ENCODE measurements around the gene KIF6. TPM values are rescaled to one million over a fixed set of nuclear protein-coding genes. Genes with fewer than 3 reads are reported as not detected.

The KIF6 gene
- total RNA-seq, 1 experiment from 2014 or later: not detected

- Histone ChIP-seq H3K36me3 (ENCODE audit: control insufficient read depth, insufficient read depth, low read length) (no peaks in the 10 kb centered on the region), H3K27ac (ENCODE audit: low read length) (no peak overlapping the region), H3K4me1 (ENCODE audit: control insufficient read depth, insufficient read depth, low read length) (no peaks in the 10 kb centered on the region), H3K9me3 (ENCODE audit: control insufficient read depth, insufficient read depth, low read depth, low read length) (no peaks in the 10 kb centered on the region), H3K4me3 (ENCODE audit: low read depth in 2 of 2, low read length in 2 of 2) (no peak overlapping the region), H3K27me3 (ENCODE audit: control insufficient read depth, insufficient read depth, low read length) (no peaks in the 10 kb centered on the region)
- DNase-seq (ENCODE audit: low read depth, low spot score): no peak
- in situ Hi-C loops (cut with HindIII; ENCODE audit: low pct_unique_long_range_greater_than_20kb, low sequenced_read_pairs) (no loop called here), intact Hi-C loops (cut with micrococcal nuclease; ENCODE audit: unreplicated experiment) (no loop called here)
- TF ChIP-seq TCF7L2 (IDR thresholded peaks at IDR 0.05; ENCODE audit: low read depth, low read length): no peak
- TF ChIP-seq POLR2AphosphoS5 (IDR thresholded peaks at IDR 0.05; ENCODE audit: low read depth, low read length): no peak
- no peak for TF ChIP-seq SIN3A (IDR thresholded peaks at IDR 0.05; ENCODE audit: borderline replicate concordance, insufficient read depth, low read depth, low read length)
- TF ChIP-seq REST (IDR thresholded peaks at IDR 0.05; ENCODE audit: insufficient read depth in 1 of 2, low read depth in 2 of 2, low read length in 1 of 2): no peak
- no peak for TF ChIP-seq CTCF (IDR thresholded peaks at IDR 0.05)
- no TSS peak for BruUV-seq (replicated peaks)
- POLR2A ChIA-PET: no interaction called here
- CTCF ChIA-PET: no interaction called here
- no peak for ATAC-seq
Observed at GRCh38 chr6:39422238-39422637, 303.0 kb downstream of the KIF6 start.

- Histone ChIP-seq H3K36me3 (ENCODE audit: control insufficient read depth, insufficient read depth, low read length) (no peaks in the 10 kb centered on the region), H3K27ac (ENCODE audit: low read length) (no peak overlapping the region), H3K4me3 (ENCODE audit: low read depth in 2 of 2, low read length in 2 of 2) (no peak overlapping the region), H3K27me3 (ENCODE audit: control insufficient read depth, insufficient read depth, low read length) (no peaks in the 10 kb centered on the region), H3K9me3 (ENCODE audit: control insufficient read depth, insufficient read depth, low read depth, low read length) (no peaks in the 10 kb centered on the region), H3K4me1 (ENCODE audit: control insufficient read depth, insufficient read depth, low read length) (no peaks in the 10 kb centered on the region)
- in situ Hi-C loops (cut with HindIII; ENCODE audit: low pct_unique_long_range_greater_than_20kb, low sequenced_read_pairs): no loop called here
- BruUV-seq (replicated peaks): no TSS peak
- ChIA-PET CTCF (no interaction called here), POLR2A (no interaction called here)
- ATAC-seq (no peak), DNase-seq (ENCODE audit: low read depth, low spot score) (no peak)
- TF ChIP-seq SIN3A (IDR thresholded peaks at IDR 0.05; ENCODE audit: borderline replicate concordance, insufficient read depth, low read depth, low read length): no peak
- TF ChIP-seq REST (IDR thresholded peaks at IDR 0.05; ENCODE audit: insufficient read depth in 1 of 2, low read depth in 2 of 2, low read length in 1 of 2): no peak
- TF ChIP-seq CTCF (IDR thresholded peaks at IDR 0.05): no peak
- TF ChIP-seq POLR2AphosphoS5 (IDR thresholded peaks at IDR 0.05; ENCODE audit: low read depth, low read length): no peak
- no peak for TF ChIP-seq TCF7L2 (IDR thresholded peaks at IDR 0.05; ENCODE audit: low read depth, low read length)
- intact Hi-C loops (cut with micrococcal nuclease; ENCODE audit: unreplicated experiment): no loop called here
Observed at GRCh38 chr6:39421383-39422225, 303.6 kb downstream of the KIF6 start.

All from Panc1 (cell line).